OCI-M2 (cell line): ENCODE data around the gene SORCS1.

Experiments used
- DNase-seq: peaks from one replicate; lab custom pipeline; 2025; ENCODE audit not compliant: unreplicated experiment; lab: John Stamatoyannopoulos, UW

The SORCS1 gene

DNA sequence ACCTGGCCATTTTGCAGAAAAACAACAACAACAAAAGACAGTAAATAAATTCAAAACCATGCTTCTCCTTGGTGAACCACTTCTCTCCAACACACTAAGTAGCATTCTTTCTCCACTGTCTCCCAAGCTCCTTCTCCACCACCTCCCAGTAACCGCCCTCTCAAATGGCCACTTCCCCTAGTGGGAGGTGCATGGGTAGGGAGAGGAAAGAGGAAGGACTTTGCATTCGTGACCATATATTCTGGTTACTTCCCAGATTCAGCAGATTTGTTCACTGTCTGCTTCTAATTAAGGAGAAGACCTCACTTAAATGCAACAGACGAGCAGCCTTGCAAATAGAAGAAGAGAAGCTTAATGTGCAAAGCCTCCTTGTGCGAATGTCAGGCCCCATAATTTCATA, 166.8 kb downstream of the SORCS1 start:
- DNase-seq = no peak

DNA sequence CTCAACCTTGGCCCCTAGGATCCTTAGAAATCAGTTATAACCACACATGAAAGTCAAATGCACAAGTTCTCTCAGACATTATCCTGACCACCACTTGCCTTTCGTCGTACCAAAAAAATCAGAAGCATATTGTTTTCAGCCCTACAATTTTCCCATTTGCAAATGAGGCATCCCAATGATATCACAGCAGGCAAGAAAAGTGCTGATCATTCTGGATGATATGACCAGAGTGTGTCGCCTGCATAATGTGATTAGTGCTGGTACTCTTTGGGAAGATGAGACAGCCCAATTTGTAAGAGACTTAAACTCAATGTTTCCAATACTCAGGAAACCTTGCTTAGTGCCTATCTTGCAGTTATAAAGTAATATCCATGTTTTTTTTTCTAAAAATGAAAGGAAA, 168.0 kb downstream of the SORCS1 start:
- no peak for DNase-seq

DNA sequence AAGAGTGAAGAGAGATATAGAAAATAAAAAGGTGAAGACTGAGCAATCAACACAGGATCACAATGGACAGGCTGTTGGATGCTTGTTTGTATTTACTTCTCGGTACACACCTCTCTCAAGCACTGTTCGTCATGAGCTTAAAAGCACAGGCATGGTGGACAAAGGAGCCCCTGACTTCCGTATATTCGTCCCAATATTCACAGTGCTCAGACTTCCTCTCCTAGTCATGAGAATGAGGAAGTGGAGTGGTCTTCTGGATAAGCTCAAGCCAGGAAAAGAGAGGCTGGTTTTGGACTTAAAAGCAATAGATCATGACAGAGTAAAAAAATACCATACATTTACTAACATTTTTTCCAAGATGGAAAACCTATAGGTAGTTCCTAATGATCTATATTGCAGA, 172.5 kb downstream of the SORCS1 start:
- DNase-seq = no peak

DNA sequence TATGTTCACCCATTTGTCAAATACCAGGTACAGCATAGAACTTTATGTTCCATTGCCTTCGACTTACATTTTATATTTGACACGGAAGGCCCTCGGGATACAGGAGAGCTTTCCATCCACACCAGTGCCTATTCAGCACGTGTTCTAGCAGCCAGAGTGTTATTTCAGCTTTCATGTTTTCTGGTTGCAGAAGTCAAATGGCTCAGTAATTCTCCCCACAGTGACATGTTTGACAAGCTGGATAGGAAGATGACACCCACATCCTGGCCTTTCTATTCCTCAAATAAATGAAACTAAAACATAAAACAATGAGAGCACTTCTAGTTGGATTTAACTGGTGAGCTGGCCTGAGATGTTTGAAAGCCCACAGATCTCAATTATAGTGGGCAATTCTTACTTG, 173.4 kb downstream of the SORCS1 start:
- no peak for DNase-seq

DNA sequence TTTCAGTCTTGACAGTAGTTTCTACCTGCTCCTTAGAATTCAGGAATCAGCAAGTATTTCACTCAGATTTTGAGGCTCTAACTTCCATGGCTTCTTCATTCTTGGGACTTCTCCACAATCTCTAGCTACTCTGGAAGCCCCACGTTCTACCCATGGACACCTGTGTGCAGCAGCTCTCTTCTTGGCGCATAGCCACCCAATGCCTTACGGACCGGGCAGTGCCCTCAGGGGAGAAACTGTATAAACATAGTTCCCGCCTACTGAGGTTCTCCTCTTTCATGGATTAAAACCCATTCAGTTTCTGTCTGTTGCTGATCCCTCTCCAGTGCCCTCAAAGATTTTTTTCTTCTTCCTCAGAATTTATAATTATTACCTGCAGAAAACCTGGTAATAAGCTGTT, 177.1 kb downstream of the SORCS1 start:
- no peak for DNase-seq

DNA sequence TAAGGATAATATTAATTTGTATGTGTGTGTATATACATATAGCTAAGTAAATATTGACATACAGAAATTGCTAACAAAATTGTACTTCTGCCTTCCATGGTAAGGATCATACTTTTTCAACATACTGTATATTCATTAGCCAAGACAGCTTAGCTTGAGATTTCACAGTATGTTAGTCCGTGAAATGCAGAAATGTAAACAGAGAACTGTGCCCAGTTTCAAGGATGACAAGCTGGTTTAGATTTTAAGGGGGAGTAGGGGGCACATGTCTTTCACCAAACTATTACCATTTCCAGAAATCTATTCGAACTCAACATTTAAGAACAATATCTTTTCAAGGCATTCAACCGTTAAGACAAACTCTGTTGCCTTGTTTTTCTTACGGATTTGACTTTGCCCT, 182.2 kb downstream of the SORCS1 start:
- no peak for DNase-seq

DNA sequence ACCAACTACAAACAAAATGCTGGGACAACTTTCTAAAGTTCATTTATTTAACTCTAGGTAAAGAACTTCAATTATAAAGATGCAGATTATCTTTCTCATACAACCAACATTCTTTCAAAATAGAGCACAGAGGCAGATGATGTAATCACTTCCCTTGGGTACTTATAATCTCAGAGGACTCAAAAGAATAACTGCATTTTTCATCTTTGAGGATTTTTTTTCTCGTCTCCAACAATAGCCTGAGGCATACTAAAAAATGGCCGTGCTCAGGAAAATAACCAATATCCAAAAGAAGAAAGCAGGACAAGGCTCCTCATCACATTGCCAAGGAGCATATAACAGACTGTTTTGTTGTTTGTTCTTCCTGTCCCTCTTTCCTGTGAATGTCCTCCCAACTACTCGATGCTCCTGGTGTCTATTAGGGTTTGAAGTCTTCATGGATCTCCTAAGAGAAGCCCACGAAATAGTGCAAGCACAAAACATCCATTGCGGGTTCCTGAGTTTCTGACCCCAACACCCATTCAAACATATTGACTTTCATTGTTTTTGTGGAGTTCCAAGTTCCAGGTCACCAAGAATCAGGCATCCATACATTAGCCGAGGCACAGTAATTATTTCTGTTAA, 182.9 kb downstream of the SORCS1 start:
- DNase-seq = no peak

DNA sequence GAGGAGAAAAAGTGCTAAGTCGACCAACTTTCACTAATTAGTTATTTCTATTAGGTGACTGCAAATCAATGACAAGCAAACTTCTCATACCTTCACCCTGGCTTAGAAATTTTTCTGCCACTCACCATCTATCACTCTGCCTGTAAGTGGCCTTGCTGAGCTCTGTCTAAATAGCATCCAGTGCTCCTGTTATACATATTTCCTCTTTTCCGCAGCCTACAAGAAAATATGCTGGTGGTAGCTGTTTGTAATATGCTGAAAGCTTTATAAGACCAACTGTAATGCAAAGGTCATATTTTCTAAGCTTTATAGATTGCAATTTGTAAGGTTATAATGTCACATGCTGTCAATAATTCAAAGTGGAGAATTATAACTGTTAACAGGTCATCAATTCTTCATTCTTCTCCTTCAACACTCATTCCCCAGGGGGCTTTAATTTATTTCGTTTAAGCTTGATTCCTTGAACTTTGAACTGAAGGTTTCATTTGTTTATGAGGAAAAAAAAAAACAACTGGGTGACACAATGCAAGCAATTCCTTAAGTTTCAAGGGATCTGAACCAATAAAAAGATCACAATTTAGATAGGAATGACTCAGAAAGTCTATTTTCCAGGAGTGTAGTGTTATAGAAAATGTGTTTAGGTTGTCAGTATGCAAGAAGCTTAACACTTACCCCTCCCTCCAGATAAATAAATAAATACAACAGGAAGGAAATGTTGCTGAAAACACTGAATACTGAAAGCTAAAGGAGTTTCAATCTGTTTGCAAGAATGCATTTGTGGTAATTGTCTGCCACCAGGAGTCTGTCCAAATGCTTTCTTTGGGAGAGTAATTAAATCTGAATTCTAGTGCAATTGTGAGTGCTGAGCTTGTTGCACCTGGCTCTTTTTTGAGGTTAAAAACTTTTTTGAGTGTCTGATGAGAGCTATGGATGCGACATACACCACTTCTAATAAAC, 183.7 kb downstream of the SORCS1 start:
- no peak for DNase-seq

DNA sequence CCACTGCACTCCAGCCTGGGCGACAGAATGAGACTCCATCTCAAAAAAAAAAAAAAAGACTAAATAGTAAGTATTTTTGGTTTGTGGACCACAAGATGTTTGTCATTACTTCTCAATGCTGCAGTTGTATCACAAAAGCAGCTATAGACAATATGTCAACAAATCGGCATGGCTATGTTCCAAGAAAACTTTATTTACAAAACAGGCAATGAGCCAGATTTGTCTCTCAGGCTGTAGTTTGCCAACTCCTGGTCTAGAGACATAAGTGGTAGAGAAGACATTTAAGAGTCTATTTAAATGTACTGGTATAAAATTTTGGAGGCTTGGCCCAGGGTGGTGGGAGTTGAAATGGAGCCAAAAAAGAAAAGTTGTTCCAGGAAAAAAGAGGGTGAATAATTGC, 185.8 kb downstream of the SORCS1 start:
- DNase-seq = no peak

DNA sequence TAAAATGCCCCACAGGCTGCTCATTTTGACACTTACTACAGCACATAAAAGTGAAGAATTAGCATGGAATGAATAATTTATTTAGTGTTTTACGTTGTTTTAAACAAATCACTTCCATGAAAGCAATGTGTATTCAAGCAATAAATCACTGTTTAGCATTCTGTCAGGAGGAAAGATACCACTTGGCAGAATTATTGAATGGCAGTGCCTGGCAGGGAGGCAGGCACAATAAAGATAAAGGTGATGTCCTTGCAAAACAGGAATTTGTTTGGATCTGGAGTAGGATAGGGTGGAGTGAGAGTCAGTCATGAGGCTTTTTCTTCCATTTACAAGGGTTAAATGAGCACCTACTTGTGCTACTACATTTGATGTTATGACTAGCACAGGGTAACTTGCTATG, 190.8 kb downstream of the SORCS1 start:
- DNase-seq = no peak

DNA sequence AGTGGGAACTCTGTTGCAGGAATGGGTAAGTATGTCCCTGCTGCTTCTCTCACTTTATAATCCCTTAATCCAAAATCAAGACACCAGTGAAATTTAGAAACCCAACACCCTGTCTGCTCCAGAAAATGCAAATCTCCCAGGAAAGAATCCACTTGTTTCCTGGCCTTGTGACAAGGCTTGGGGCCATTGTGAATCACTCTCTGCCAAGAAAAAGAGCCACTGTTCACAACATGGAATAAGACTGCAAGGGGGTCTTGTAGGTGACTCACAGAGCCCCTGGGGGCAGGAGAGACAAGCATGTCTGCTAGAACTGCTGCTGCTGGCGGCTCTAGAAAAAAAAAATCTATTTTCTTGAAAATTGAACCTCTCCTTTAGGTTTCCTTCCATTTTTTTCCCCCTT, 191.2 kb downstream of the SORCS1 start:
- DNase-seq = no peak

DNA sequence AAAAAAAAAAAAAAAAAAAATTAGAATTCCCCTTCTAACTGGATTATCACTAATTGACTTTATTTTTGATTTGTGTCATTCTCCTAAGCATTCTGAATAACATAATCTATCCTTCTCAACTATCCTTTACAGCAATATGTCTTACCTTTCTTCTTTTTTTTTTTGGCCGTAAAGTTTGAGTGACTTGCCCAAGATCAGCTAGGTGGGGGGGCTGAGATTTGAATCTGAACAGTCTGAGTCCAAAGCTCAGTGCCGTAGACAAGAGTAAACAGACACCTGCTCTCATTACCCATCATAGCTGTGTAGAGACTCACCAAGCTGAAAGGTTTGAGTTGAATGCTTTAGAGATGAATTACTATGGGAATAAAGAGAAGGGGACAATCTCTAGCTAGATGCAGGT, 192.1 kb downstream of the SORCS1 start:
- no peak for DNase-seq

DNA sequence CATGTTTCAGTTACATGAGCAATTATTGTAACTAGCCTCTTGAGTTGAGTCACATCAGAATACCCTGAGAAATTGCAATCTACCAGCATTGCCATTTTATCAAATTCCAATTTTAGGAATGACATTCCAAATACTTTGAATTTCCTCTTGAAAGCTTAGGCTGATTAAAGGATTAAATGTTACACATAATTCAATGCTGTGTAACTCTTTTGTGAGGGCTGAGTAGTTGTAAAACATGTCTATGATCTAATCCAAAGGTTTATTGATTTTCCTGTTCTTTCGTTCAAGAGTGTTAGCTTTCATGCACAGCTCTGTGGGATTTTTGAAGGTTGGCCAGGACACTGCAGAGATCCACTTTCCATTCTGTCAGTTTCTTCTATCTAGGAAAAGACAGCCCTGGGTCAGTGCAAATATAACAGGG, 193.1 kb downstream of the SORCS1 start:
- DNase-seq = no peak

DNA sequence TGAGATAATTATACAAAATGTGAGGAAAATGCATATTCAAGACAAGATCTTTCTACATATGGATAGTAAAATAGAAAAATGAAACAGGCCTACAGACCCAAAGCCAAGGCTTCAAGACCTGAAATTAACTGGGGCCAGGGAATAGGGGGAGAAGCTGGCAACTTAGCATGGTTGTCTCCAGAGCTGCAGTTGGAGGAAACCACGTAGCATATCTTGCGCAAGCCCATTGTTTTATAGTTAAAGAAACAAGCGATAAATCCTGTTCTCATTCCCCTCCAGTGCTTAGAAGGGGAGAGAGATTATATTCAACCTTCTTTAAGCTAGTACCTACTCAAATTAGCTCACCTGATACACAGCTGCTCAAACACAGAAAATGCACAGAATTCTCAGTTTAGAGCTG, 197.1 kb downstream of the SORCS1 start:
- DNase-seq = no peak

DNA sequence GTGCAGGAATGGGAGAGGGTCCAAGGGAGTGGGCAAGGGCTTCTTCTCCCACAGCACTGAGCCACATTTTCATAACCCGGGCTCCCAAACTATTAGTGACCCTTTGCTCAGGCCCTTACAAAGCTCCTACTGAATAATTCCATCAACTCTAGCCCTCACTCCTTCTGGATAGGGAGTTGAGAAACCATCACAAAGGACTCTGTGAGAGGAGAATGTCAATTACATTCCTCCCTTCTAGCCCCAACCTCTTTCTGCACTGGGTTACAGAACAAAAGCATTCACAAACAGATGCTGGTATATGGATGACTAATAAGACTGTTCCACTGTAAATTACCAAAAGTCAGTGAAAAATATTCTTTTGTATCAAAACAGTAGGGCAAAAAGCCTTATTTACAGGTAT, 203.7 kb downstream of the SORCS1 start:
- DNase-seq = no peak

DNA sequence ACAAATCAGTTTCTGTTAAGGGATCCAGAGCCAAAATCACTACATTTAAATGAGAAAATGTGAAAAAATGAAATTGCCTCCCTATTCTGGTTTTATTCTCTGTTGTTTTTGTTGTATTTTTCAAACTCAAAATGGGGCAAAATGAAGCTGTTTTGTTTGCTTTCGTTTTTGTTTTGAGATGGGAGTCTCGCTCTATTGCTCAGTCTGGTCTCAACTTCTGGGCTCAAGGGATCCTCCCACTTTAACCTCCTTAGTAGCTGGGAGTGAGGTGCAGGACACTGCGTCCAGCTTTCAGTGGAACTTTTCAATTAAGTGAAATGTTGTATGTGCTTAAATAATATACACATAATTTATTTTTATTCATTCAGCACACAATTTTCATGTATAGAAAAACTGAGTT, 205.0 kb downstream of the SORCS1 start:
- DNase-seq = no peak

DNA sequence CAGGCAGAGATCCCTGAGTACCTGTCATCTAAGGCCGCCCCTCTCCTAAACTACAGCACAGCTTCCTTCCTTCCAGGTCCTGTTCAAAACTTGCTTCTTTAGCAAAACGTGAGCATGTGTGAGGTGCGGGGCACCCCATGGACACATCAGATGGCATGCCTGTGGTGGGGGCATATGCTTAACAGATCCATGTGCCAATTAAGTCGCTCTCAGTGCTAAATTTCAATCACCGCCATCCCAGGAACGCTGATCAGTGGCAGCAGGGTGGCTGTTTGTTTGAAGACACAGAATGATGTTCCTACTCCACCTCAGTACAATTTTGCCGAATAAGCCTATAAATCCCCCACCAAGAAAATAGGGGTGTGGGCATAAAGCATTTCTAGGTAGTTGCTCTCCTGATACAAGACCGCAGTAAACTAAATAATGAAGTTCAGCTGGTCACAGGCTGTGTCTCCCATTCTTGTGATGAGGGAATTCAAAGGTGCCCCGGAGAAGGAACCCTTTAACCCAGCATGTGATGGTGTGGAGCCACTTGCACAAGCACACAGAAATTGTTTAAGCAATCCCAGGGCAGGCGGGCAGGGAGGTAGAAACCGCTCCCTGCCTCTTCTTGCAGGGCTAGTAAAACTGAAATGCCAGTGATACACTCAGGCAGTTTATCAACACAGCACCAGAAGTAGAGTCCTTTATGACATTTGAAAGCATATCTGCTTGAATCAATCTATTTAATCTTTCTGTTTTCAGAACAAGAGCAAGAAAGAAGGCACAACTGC, 205.7 kb downstream of the SORCS1 start:
- no peak for DNase-seq

DNA sequence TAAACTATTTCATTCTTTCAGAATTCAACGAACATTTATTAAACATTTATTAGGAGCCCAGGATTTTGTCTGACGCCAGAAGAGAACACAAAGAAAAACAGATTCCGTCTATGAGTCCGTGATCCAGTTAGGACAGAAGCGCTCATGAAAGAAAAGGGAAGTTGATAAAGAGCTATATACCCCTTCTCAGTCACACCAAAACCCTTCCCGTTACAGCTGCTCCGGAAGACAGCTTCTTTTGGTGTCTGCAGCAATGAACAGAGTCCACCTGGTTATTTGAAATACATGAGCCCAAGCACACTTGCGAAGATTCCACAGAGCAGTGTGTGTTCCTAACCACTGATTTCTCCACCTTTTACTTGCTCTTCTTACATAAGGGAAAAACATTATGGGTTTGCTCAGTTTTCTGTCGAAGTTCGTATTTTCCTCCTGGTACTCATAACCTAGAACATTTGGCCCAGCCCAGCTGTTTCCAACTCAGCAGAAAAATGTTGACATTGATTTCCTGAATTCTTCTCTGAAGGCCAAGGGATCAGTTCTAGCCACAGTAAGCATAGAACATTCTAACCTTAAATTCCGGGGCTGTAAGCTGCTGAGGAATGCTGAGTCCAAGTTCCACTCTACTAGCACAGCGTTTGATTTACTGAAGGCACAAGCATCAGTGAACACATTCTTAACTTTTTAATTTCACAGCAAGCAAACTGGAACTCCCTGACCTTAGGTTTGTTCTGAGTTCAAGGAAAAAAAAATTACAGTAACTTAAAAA, 206.5 kb downstream of the SORCS1 start:
- no peak for DNase-seq

DNA sequence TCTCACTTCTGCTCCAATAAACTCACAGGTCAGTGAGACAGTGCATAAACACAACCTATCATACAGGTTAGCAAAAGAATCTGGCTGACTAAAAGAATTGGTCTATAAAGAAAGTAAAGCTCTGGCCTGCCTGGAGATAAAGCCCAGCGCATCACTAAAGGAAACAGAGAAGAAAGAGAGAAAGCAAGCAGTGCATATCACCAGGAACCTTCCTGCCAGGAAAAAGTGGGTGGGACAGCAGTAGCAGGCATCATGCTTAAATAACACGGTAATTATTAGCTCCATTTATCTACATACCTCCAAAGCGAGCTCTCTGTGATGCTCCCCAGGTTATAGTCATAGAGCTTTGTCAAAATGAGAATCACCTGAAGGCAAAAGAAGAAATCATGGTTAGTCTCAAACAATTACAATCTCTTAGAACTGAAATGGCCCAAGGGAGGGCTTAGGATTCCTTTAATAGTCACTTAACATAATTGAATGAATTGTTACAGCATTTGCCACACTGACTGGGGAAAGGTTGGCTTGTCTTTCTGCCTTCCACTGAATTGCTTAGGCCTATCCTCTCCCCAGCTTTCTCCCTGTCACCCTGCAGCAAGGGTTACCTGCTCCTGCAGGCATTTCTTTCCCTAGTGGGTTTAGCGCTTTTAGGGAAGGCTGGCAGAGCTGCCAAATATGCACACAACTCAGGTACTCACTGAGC, 208.1 kb downstream of the SORCS1 start:
- no peak for DNase-seq

DNA sequence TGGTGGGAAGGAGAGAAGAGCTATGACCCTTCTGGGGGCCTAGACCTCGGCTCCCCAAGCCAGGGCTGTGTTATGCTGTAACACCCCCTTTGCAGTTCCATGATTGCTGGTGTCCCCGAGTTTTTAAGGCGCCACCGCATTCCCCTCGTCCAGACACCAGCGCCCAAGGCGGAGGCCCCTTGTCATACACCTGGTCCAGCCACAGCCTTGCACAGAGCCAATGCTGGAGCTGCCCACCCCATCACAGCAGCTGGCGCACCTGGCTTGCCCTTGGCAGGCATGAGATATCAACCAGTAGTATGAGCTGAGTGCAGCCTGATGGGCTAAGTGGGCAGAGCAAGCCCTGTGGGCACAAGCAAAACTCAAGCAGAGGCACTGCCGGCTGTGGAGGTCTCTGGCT, 209.4 kb downstream of the SORCS1 start:
- no peak for DNase-seq
